Measurements from ENCODE around the gene LGR6. TPM values are rescaled to one million over a fixed set of nuclear protein-coding genes. Genes with fewer than 3 reads are reported as not detected.

The LGR6 gene
- polyA plus RNA-seq, 3 donors, result not detected

DNA sequence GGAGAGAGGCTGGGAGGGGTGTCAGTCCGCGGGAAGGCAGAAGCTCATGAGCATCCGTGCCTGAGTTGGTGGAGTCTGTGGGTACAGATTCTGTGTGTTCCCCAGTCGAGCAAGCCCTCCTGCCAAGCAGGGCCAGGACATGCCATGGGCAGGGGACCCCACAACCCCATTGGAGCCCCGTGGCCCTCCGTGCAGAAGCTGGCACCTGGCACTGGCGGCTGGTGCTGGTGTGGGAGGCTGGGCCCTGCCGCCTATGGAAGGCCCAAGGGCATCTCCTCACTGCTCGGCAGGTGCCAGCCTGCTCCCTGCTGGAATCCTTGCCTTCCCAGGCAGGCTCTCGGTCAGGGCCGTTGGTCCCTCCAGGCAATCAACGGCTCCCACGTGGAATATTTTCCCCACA lies 74.4 kb downstream of the LGR6 start:
- no peak overlapping the region for H3K4me2 ChIP-seq (replicated peaks; ENCODE audit: extremely low read depth, low read length, poor library complexity, severe bottlenecking)
- H3K9me3 Mint-ChIP-seq, result peaks cover 0 to 1% (median 0%) of the 10 kb centered on the region in 7 donors
- intact Hi-C loops (cut with micrococcal nuclease), result no loop called here
- H3K36me3 ChIP-seq (replicated peaks in 1 of 2; ENCODE audit: control insufficient read depth in 1 of 2, insufficient read depth in 2 of 2, low read length in 2 of 2), result no peaks in the 10 kb centered on the region
- H3K4me1 ChIP-seq (ENCODE audit: control insufficient read depth in 1 of 2, insufficient read depth in 2 of 2, low read length in 2 of 2), result no peaks in the 10 kb centered on the region
- H3K9me3 ChIP-seq (replicated peaks in 1 of 2; ENCODE audit: control insufficient read depth in 1 of 2, insufficient read depth in 1 of 2, low read length in 2 of 2), result no peaks in the 10 kb centered on the region
- no peaks in the 10 kb centered on the region for H4K20me1 ChIP-seq (ENCODE audit: insufficient read depth, low read length)
- TF ChIP-seq CTCF (IDR thresholded peaks at IDR 0.05), result no peak
- H3K27me3 Mint-ChIP-seq (ENCODE audit: low read depth in 3 of 3), result peaks cover 20 to 35% (median 34%) of the 10 kb centered on the region in 3 donors
- no peak for DNase-seq
- H3K27ac ChIP-seq (ENCODE audit: low read depth in 1 of 2, low read length in 2 of 2), result no peak overlapping the region
- no peak overlapping the region for H3K9ac ChIP-seq (ENCODE audit: insufficient read depth, low read length, poor library complexity, severe bottlenecking)
- H3K27ac Mint-ChIP-seq, result no peak overlapping the region
- H3K4me3 ChIP-seq (replicated peaks in 1 of 3; ENCODE audit: low read depth in 2 of 3, low read length in 3 of 3), result no peak overlapping the region
- WGBS (ENCODE audit: insufficient coverage), result 95% methylated on average over 13 of the region's 13 CpGs
- H3K36me3 Mint-ChIP-seq, result no peaks in the 10 kb centered on the region
- no peaks in the 10 kb centered on the region for H3K4me1 Mint-ChIP-seq
- H3K79me2 ChIP-seq (ENCODE audit: insufficient read depth, low read length), result no peaks in the 10 kb centered on the region
- no peak overlapping the region for H2AFZ ChIP-seq (ENCODE audit: insufficient read depth, low read depth, low read length, poor library complexity, severe bottlenecking)
- peaks cover 6 to 26% of the 10 kb centered on the region in 2 donors for H3K27me3 ChIP-seq (ENCODE audit: control insufficient read depth in 2 of 2, insufficient read depth in 2 of 2, low read length in 2 of 2)
- no peak overlapping the region for H3K4me3 Mint-ChIP-seq

DNA sequence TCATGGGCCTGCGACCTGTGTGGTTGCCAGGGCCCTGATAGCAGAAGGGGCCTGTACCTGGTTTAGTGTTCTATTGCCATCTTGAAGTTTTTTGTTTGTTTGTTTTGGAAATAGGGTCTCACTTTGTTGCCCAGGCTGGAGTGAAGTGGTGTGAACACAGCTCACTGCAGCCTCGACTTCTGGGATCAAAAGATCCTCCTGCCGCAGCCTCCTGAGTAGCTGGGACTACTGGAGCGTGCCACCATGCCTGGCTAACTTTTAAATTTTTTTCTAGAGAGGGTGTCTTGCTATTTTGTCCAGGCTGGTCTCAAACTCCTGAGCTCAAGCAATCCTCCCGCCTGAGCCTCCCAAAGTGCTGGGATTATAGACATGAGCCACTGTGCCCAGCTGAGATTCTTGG lies 75.2 kb downstream of the LGR6 start:
- Histone ChIP-seq H4K20me1 (ENCODE audit: insufficient read depth, low read length) (no peaks in the 10 kb centered on the region), H3K27ac (ENCODE audit: low read depth in 1 of 2, low read length in 2 of 2) (no peak overlapping the region), H3K4me3 (replicated peaks in 1 of 3; ENCODE audit: low read depth in 2 of 3, low read length in 3 of 3) (no peak overlapping the region), H3K4me2 (replicated peaks; ENCODE audit: extremely low read depth, low read length, poor library complexity, severe bottlenecking) (no peak overlapping the region), H3K79me2 (ENCODE audit: insufficient read depth, low read length) (no peaks in the 10 kb centered on the region), H2AFZ (ENCODE audit: insufficient read depth, low read depth, low read length, poor library complexity, severe bottlenecking) (no peak overlapping the region), H3K4me1 (ENCODE audit: control insufficient read depth in 1 of 2, insufficient read depth in 2 of 2, low read length in 2 of 2) (no peaks in the 10 kb centered on the region), H3K9ac (ENCODE audit: insufficient read depth, low read length, poor library complexity, severe bottlenecking) (no peak overlapping the region), H3K9me3 (replicated peaks in 1 of 2; ENCODE audit: control insufficient read depth in 1 of 2, insufficient read depth in 1 of 2, low read length in 2 of 2) (no peaks in the 10 kb centered on the region), H3K27me3 (ENCODE audit: control insufficient read depth in 2 of 2, insufficient read depth in 2 of 2, low read length in 2 of 2) (peaks cover 3 to 23% of the 10 kb centered on the region in 2 donors), H3K36me3 (replicated peaks in 1 of 2; ENCODE audit: control insufficient read depth in 1 of 2, insufficient read depth in 2 of 2, low read length in 2 of 2) (no peaks in the 10 kb centered on the region)
- 88% methylated on average over 4 of the region's 5 CpGs for WGBS (ENCODE audit: insufficient coverage)
- H3K27me3 Mint-ChIP-seq (ENCODE audit: low read depth in 3 of 3), result peaks cover 18 to 34% (median 31%) of the 10 kb centered on the region in 3 donors
- no peaks in the 10 kb centered on the region for H3K9me3 Mint-ChIP-seq
- H3K27ac Mint-ChIP-seq, result no peak overlapping the region
- peak overlapping the region in 1 of 2 donors; percentile 27 for H3K4me3 Mint-ChIP-seq
- intact Hi-C loops (cut with micrococcal nuclease), result no loop called here
- H3K36me3 Mint-ChIP-seq, result no peaks in the 10 kb centered on the region
- TF ChIP-seq CTCF (IDR thresholded peaks at IDR 0.05), result no peak
- no peak for DNase-seq
- H3K4me1 Mint-ChIP-seq, result no peaks in the 10 kb centered on the region
